Suprapubic skin (tissue), 4 donors: Measurements from ENCODE around the gene DGLUCY.

Experiments
- CTCF ChIP-seq, 2 donors: fragments of 200-600 bp in 1 of 2; fragments of 450-650 bp in 1 of 2; sonication (generic) in 1 of 2; IDR thresholded peaks; one replicate each; pipeline ENCODE4 v1.5.1; 2016 to 2019; ENCODE audit warnings: antibody characterized with exemption in 2 of 2, mild to moderate bottlenecking in 1 of 2, moderate library complexity in 1 of 2
- POLR2A ChIP-seq, 2 donors: fragments of 450-650 bp; IDR thresholded peaks; one replicate each; pipeline ENCODE4 v1.6.1; 2017; ENCODE audit warnings: antibody characterized with exemption in 2 of 2, mild to moderate bottlenecking in 2 of 2, moderate library complexity in 2 of 2
- POLR2AphosphoS5 ChIP-seq, 3 donors: sonication (generic); formaldehyde crosslinking; IDR thresholded peaks; one replicate each; pipeline ENCODE4 v1.6.1; 2017; ENCODE audit warnings: antibody characterized with exemption in 3 of 3

DNA sequence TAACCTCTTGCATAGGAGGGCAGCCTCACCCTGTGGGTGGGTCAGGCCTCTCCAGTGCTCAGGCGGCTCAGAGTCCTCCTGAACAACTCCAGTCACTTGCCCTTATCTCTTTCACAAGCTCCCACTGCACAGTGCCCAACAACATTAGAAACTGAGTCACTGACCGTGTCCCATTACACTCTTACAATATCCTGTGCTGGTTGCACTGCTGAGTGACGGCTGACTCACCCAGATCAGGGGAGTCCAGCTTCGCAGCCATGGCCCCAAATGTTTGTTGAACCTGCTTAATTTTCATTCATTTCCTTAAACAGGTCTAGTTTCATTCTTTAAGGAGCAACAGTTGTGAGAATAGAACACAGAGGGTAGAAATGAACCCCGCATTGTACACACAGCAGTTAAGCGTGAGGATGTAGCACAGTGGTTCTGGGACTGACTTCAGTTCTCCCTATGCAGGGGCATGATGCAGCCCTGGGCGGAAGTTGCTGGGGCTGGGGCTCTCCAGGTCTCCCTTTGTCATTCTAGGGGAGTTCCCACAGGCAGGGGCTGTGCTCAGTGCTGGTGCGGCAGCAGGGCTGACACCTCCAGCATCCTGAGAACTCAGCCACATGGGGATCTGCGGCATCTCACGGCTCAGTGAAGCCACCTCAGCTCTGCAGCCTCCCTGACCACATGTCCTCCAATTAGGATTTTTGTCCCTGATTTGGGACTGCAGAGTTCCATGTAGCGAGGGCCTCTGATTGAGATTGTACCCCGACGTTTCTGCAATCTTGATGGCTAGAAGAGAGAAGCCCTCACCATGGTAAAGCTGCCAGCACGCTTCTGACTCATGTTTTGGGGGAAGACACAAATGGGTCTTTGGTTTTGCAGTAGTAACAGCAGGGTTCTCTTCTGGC, 114.5 kb downstream of the DGLUCY start:
- no peak for TF ChIP-seq CTCF (IDR thresholded peaks at IDR 0.05)
- TF ChIP-seq POLR2A (IDR thresholded peaks at IDR 0.05) = no peak
- TF ChIP-seq POLR2AphosphoS5 (IDR thresholded peaks at IDR 0.05) = no peak
